Left lung (tissue), 10 donors: ENCODE data around the gene RALGAPA1. TPM values are rescaled to one million over a fixed set of nuclear protein-coding genes. Genes with fewer than 3 reads are reported as not detected.

Experiments used
- ATAC-seq: fragments of 200-7000 bp; cut with Tn5 transposase; one replicate; pipeline ENCODE4 v1.9.1; 2020; ENCODE audit warnings: moderate library complexity
- DNase-seq, 4 donors: peaks; one replicate each; pipeline ENCODE4 v3.0.0-alpha.2; 2013 to 2020
- H3K27ac ChIP-seq, 2 donors: fragments of 200-600 bp; sonication (generic) in 1 of 2; one replicate each; pipeline versions ENCODE4 v1.5.0 to v1.8.0; 2020 to 2021
- H3K27me3 ChIP-seq, 2 donors: fragments of 200-600 bp; sonication (generic) in 1 of 2; one replicate each; pipeline versions ENCODE4 v1.5.0 to v1.8.0; 2020 to 2021
- H3K36me3 ChIP-seq, 2 donors: fragments of 200-600 bp; sonication (generic) in 1 of 2; one replicate each; pipeline versions ENCODE4 v1.5.0 to v1.8.0; 2020 to 2021
- H3K4me1 ChIP-seq, 2 donors: fragments of 200-600 bp; one replicate each; pipeline ENCODE4 v1.8.0; 2021
- H3K4me3 ChIP-seq, 2 donors: fragments of 200-600 bp; sonication (generic) in 1 of 2; one replicate each; pipeline versions ENCODE4 v1.5.0 to v1.8.0; 2020 to 2021; ENCODE audit warnings: mild to moderate bottlenecking in 1 of 2
- H3K9me3 ChIP-seq, 2 donors: fragments of 200-600 bp; sonication (generic) in 1 of 2; one replicate each; pipeline versions ENCODE4 v1.5.0 to v1.8.0; 2020 to 2021
- CTCF ChIP-seq, 2 donors: fragments of 200-600 bp; sonication (generic) in 1 of 2; IDR thresholded peaks; one replicate each; pipeline versions ENCODE4 v1.5.0 to v1.8.0; 2021; ENCODE audit warnings: antibody characterized with exemption in 2 of 2
- intact Hi-C, 2 donors: fragments of 100-400 bp; cut with DNase I; formaldehyde crosslinking; loops; one replicate each; pipeline versions ENCODE4 v1.11.2 to v1.14.2; 2022
- polyA plus RNA-seq, 6 donors: library from polyadenylated mRNA; unstranded; fragments of 120-200 nt; gene quantifications; one replicate each; pipeline ENCODE4 v1.2.1, GENCODE V29; 2013; ENCODE audit not compliant: insufficient read length in 6 of 6
- total RNA-seq, 2 donors: library from RNA; stranded (reverse); fragmentation: NEBNext Ultra II Directional; extraction: Animal tissue kit (Norgen Biotek cat#: 25700); gene quantifications; one replicate each; pipeline ENCODE4 v1.2.1, GENCODE V29; 2021
- donor health status: DM: no; HTN: yes; CAD: no.
- donor health status: DM: no; HTN: no; CAD: no.

RALGAPA1 gene
- total and polyA plus RNA-seq, 8 donors: 42.0 to 58.7 (median 48.0) TPM

GRCh38 chr14:35533357-35534207, 275.5 kb downstream of the RALGAPA1 start, which contains the start of gene INSM2:
INSM2 (plus strand) TSS chr14:35534164; CDS start chr14:35534253, 89 bp downstream.
- ATAC-seq: peak; percentile 87
- no peaks in the 10 kb centered on the region for H3K9me3 ChIP-seq
- peak in 3 of 4 donors; percentile 17 to 89 (median 60) for DNase-seq
- peaks cover 66 to 80% of the 10 kb centered on the region in 2 donors for H3K27me3 ChIP-seq
- no peak within 1 kb of the TSS for H3K27ac ChIP-seq
- peak within 1 kb of the TSS; percentile 48 to 57 for H3K4me3 ChIP-seq
- TF ChIP-seq CTCF (IDR thresholded peaks at IDR 0.05): no peak
- intact Hi-C loops: no loop called here
- H3K4me1 ChIP-seq: peaks cover 15 to 27% of the 10 kb centered on the region in 2 donors
- H3K36me3 ChIP-seq: no peaks in the 10 kb centered on the region

GRCh38 chr14:35532783-35533356, 276.2 kb downstream of the RALGAPA1 start:
- TF ChIP-seq CTCF (IDR thresholded peaks at IDR 0.05): no peak
- H3K27me3 ChIP-seq: peaks cover 66 to 87% of the 10 kb centered on the region in 2 donors
- no peak for DNase-seq
- no peak overlapping the region for H3K27ac ChIP-seq
- ATAC-seq: no peak
- intact Hi-C loops: no loop called here
- H3K4me3 ChIP-seq: peak overlapping the region; percentile 48 to 57
- peaks cover 15 to 27% of the 10 kb centered on the region in 2 donors for H3K4me1 ChIP-seq
- H3K9me3 ChIP-seq: no peaks in the 10 kb centered on the region
- H3K36me3 ChIP-seq: no peaks in the 10 kb centered on the region

GRCh38 chr14:35531960-35532747, 276.9 kb downstream of the RALGAPA1 start:
- ATAC-seq (no peak), DNase-seq (no peak)
- H3K9me3 ChIP-seq: no peaks in the 10 kb centered on the region
- intact Hi-C loops: no loop called here
- TF ChIP-seq CTCF (IDR thresholded peaks at IDR 0.05): no peak
- peaks cover 66 to 94% of the 10 kb centered on the region in 2 donors for H3K27me3 ChIP-seq
- H3K36me3 ChIP-seq: no peaks in the 10 kb centered on the region
- peaks cover 15 to 27% of the 10 kb centered on the region in 2 donors for H3K4me1 ChIP-seq
- no peak overlapping the region for H3K4me3 ChIP-seq
- no peak overlapping the region for H3K27ac ChIP-seq

- Histone ChIP-seq H3K4me3 (no peak overlapping the region), H3K9me3 (no peaks in the 10 kb centered on the region), H3K4me1 (no peaks in the 10 kb centered on the region), H3K27me3 (peaks cover 24 to 52% of the 10 kb centered on the region in 2 donors), H3K27ac (no peak overlapping the region), H3K36me3 (no peaks in the 10 kb centered on the region)
- intact Hi-C loops: no loop called here
- no peak for ATAC-seq
- no peak for TF ChIP-seq CTCF (IDR thresholded peaks at IDR 0.05)
- no peak for DNase-seq
These were observed 282.1 kb downstream of the RALGAPA1 start for GRCh38 chr14:35526962-35527361.
